Measurements from ENCODE around the gene FGF19. TPM values are rescaled to one million over a fixed set of nuclear protein-coding genes. Genes with fewer than 3 reads are reported as not detected.
A peak's percentile ranks its signal among the peaks of the same experiment; 100 is the strongest.

The FGF19 gene
- total and polyA plus RNA-seq, 9 of the 15 experiments (the other 6 are each of a cell fraction or from before 2014, with no cell fraction given): 0.11 TPM; not detected in 8

- ChIA-PET POLR2A (no interaction called here), CTCF (ENCODE audit: low intra/inter-chr PET ratio) (no interaction called here)
- Histone ChIP-seq H3K9me1 (ENCODE audit: control insufficient read depth, insufficient read depth, low read length) (no peaks in the 10 kb centered on the region), H3K9ac (ENCODE audit: insufficient read depth in 1 of 2, low read depth in 2 of 2, low read length in 2 of 2) (no peak overlapping the region), H3K4me1 (replicated peaks in 1 of 2; ENCODE audit: control insufficient read depth in 2 of 2, insufficient read depth in 2 of 2, low read length in 2 of 2) (peaks cover 0 to 33% of the 10 kb centered on the region in 2 experiments; a peak in 2 of 5 replicates), H3K4me2 (ENCODE audit: insufficient read depth, low read length) (no peak overlapping the region), H3K9me3 (replicated peaks; ENCODE audit: control insufficient read depth, insufficient read depth, low read depth, low read length) (no peaks in the 10 kb centered on the region), H2AFZ (ENCODE audit: low read depth, low read length) (no peak overlapping the region), H3K36me3 (ENCODE audit: control insufficient read depth, insufficient read depth, low read length) (no peaks in the 10 kb centered on the region), H3K27ac (ENCODE audit: extremely low read depth, low read depth, low read length) (no peak overlapping the region), H3K79me2 (ENCODE audit: control insufficient read depth, insufficient read depth, low read length) (no peaks in the 10 kb centered on the region), H3K27me3 (ENCODE audit: control insufficient read depth in 2 of 2, insufficient read depth in 2 of 2, low read length in 2 of 2) (peaks cover 0 to 11% of the 10 kb centered on the region in 2 experiments; a peak in 3 of 5 replicates), H3K4me3 (no peak overlapping the region), H4K20me1 (replicated peaks; ENCODE audit: control insufficient read depth, insufficient read depth, low read length) (no peaks in the 10 kb centered on the region; the same call in 1 of the 2 replicates)
- intact Hi-C loops (cut with micrococcal nuclease) (no loop called here), in situ Hi-C loops (cut with MboI) (loop anchor here (25.0 kb wide), 2 partner anchors 816 to 1016 kb away; partner anchors contain the start of gene CPT1A)
- DNase-seq (ENCODE audit: extremely low read depth in 1 of 4, low spot score in 3 of 4): peak in 2 of 4 experiments; percentile 42 to 48
- ATAC-seq: 0 out of 3 replicates have a peak, but pooled peaks have one; percentile 41
- TF ChIP-seq CXXC5 (CRISPR knock-in tag; IDR thresholded peaks at IDR 0.05) (no peak), ZFP36 (IDR thresholded peaks at IDR 0.05; ENCODE audit: low read depth, low read length, partially characterized antibody) (peak; percentile 56), ZNF263 (CRISPR knock-in tag; IDR thresholded peaks at IDR 0.05; ENCODE audit: borderline replicate concordance) (peak; percentile 43; the same call in 1 of the 2 replicates)
- 26% methylated on average over 11 of the region's 11 CpGs for WGBS (ENCODE audit: insufficient coverage, low coverage, missing lambda C conversion rate)
- no peak for FAIRE-seq
- no TSS peak for BruUV-seq (replicated peaks)
Measured at GRCh38 chr11:69652999-69653398, 50.8 kb downstream of the FGF19 start.

DNA sequence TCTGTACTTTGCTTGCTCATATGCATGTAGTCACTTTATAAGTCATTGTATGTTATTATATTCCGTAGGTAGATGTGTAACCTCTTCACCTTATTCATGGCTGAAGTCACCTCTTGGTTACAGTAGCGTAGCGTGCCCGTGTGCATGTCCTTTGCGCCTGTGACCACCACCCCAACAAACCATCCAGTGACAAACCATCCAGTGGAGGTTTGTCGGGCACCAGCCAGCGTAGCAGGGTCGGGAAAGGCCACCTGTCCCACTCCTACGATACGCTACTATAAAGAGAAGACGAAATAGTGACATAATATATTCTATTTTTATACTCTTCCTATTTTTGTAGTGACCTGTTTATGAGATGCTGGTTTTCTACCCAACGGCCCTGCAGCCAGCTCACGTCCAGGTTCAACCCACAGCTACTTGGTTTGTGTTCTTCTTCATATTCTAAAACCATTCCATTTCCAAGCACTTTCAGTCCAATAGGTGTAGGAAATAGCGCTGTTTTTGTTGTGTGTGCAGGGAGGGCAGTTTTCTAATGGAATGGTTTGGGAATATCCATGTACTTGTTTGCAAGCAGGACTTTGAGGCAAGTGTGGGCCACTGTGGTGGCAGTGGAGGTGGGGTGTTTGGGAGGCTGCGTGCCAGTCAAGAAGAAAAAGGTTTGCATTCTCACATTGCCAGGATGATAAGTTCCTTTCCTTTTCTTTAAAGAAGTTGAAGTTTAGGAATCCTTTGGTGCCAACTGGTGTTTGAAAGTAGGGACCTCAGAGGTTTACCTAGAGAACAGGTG, 51.8 kb downstream of the FGF19 start:
- H3K9ac ChIP-seq (ENCODE audit: insufficient read depth in 1 of 2, low read depth in 2 of 2, low read length in 2 of 2): no peak overlapping the region
- intact Hi-C loops (cut with micrococcal nuclease): no loop called here
- no peaks in the 10 kb centered on the region for H3K36me3 ChIP-seq (ENCODE audit: control insufficient read depth, insufficient read depth, low read length)
- no peak for ATAC-seq
- peaks cover 0 to 33% of the 10 kb centered on the region in 2 experiments; a peak in 2 of 5 replicates for H3K4me1 ChIP-seq (replicated peaks in 1 of 2; ENCODE audit: control insufficient read depth in 2 of 2, insufficient read depth in 2 of 2, low read length in 2 of 2)
- ChIA-PET POLR2A (no interaction called here), CTCF (ENCODE audit: low intra/inter-chr PET ratio) (no interaction called here)
- H4K20me1 ChIP-seq (replicated peaks; ENCODE audit: control insufficient read depth, insufficient read depth, low read length): no peaks in the 10 kb centered on the region; the same call in 1 of the 2 replicates
- H3K4me3 ChIP-seq: no peak overlapping the region
- FAIRE-seq: no peak
- no peak for TF ChIP-seq RNF219 (CRISPR knock-in tag; IDR thresholded peaks at IDR 0.05)
- no peak for TF ChIP-seq THRAP3 (IDR thresholded peaks at IDR 0.05; ENCODE audit: borderline replicate concordance)
- TF ChIP-seq SMAD1 (IDR thresholded peaks at IDR 0.05; ENCODE audit: low read depth, low read length, partially characterized antibody): no peak
- TF ChIP-seq LEF1 (IDR thresholded peaks at IDR 0.05): no peak
- TF ChIP-seq TFAP4 (CRISPR knock-in tag; IDR thresholded peaks at IDR 0.05; ENCODE audit: borderline replicate concordance): no peak
- no peak for TF ChIP-seq FOXJ2 (tag; IDR thresholded peaks at IDR 0.05)
- TF ChIP-seq CSDE1 (IDR thresholded peaks at IDR 0.05): no peak
- no peak for TF ChIP-seq ETS2 (tag; IDR thresholded peaks at IDR 0.05; ENCODE audit: borderline replicate concordance, poor library complexity, severe bottlenecking)
- 57% methylated on average over 15 of the region's 15 CpGs for WGBS (ENCODE audit: insufficient coverage, low coverage, missing lambda C conversion rate)
- no peak overlapping the region for H2AFZ ChIP-seq (ENCODE audit: low read depth, low read length)
- H3K79me2 ChIP-seq (ENCODE audit: control insufficient read depth, insufficient read depth, low read length): no peaks in the 10 kb centered on the region
- H3K4me2 ChIP-seq (ENCODE audit: insufficient read depth, low read length): no peak overlapping the region
- no peaks in the 10 kb centered on the region for H3K9me3 ChIP-seq (replicated peaks; ENCODE audit: control insufficient read depth, insufficient read depth, low read depth, low read length)
- H3K27me3 ChIP-seq (ENCODE audit: control insufficient read depth in 2 of 2, insufficient read depth in 2 of 2, low read length in 2 of 2): peaks cover 0 to 11% of the 10 kb centered on the region in 2 experiments; a peak in 2 of 5 replicates
- in situ Hi-C loops (cut with MboI): loop anchor here (25.0 kb wide), 2 partner anchors 815 to 1015 kb away; partner anchors contain the start of gene CPT1A
- DNase-seq (ENCODE audit: extremely low read depth in 1 of 4, low spot score in 3 of 4): no peak
- H3K27ac ChIP-seq (ENCODE audit: extremely low read depth, low read depth, low read length): no peak overlapping the region
- BruUV-seq (replicated peaks): TSS peak; percentile 29
- H3K9me1 ChIP-seq (ENCODE audit: control insufficient read depth, insufficient read depth, low read length): no peaks in the 10 kb centered on the region
